Heart left ventricle (tissue), 16 donors: ENCODE measurements around the gene NUDT1. TPM values are rescaled to one million over a fixed set of nuclear protein-coding genes. Genes with fewer than 3 reads are reported as not detected.
A peak's percentile ranks its signal among the peaks of the same experiment; 100 is the strongest.

Source experiments
- ATAC-seq, 4 donors: fragments of 200-7000 bp; cut with Tn5 transposase; one replicate each; pipeline ENCODE4 v1.9.1; 2020 to 2022; ENCODE audit warnings: moderate library complexity in 4 of 4, mild to moderate bottlenecking in 3 of 4, moderate number of reproducible peaks in 1 of 4
- DNase-seq, 5 donors: peaks; one replicate each; pipeline ENCODE4 v3.0.0-alpha.2; 2020
- H3K27ac ChIP-seq, 12 donors: fragments of 200-600 bp; sonication (generic) in 4 of 12; one replicate each; pipeline versions ENCODE4 v1.5.0 to v1.8.0; 2016 to 2022; ENCODE audit warnings: mild to moderate bottlenecking in 2 of 12
- H3K27me3 ChIP-seq, 9 donors: fragments of 200-600 bp; sonication (generic) in 2 of 9; one replicate each; pipeline versions ENCODE4 v1.5.1 to v1.8.0; 2016 to 2022; ENCODE audit warnings: mild to moderate bottlenecking in 3 of 9
- H3K36me3 ChIP-seq, 9 donors: fragments of 200-600 bp; sonication (generic) in 2 of 9; one replicate each; pipeline versions ENCODE4 v1.5.0 to v1.8.0; 2018 to 2022; ENCODE audit warnings: mild to moderate bottlenecking in 2 of 9
- H3K4me1 ChIP-seq, 12 donors: fragments of 200-600 bp; sonication (generic) in 4 of 12; one replicate each; pipeline versions ENCODE4 v1.5.0 to v1.8.0; 2016 to 2022; ENCODE audit warnings: mild to moderate bottlenecking in 3 of 12
- H3K4me3 ChIP-seq, 12 donors: fragments of 200-600 bp; sonication (generic) in 4 of 12; one replicate each; pipeline versions ENCODE4 v1.5.0 to v1.8.0; 2017 to 2022; ENCODE audit warnings: mild to moderate bottlenecking in 9 of 12, moderate library complexity in 4 of 12
- H3K9me3 ChIP-seq, 12 donors: fragments of 200-600 bp; sonication (generic) in 4 of 12; one replicate each; pipeline versions ENCODE4 v1.5.0 to v1.8.0; 2016 to 2022; ENCODE audit warnings: mild to moderate bottlenecking in 1 of 12
- CTCF ChIP-seq, 12 donors: fragments of 200-600 bp; sonication (generic) in 4 of 12; IDR thresholded peaks; one replicate each; pipeline versions ENCODE4 v1.5.0 to v1.8.0; 2018 to 2022; ENCODE audit warnings: antibody characterized with exemption in 12 of 12, mild to moderate bottlenecking in 5 of 12
- POLR2A ChIP-seq, 2 donors: fragments of 450-650 bp; IDR thresholded peaks; one replicate each; pipeline ENCODE4 v1.6.1; 2017; ENCODE audit warnings: antibody characterized with exemption in 2 of 2, mild to moderate bottlenecking in 2 of 2, moderate library complexity in 2 of 2
- WGBS, 4 donors: extraction: QIAGEN DNeasy Blood & Tissue Kit in 2 of 4; methylation state at CpG; one replicate each; pipeline versions ENCODE4 v1.1.5 to v1.1.7; 2013 to 2018; 5-methylcytosine and 5-hydroxymethylcytosine counted together
- intact Hi-C, 10 donors: fragments of 100-400 bp; cut with DNase I; formaldehyde crosslinking; loops; one replicate each; pipeline versions ENCODE4 v1.11.1 to v1.14.2; 2022
- polyA plus RNA-seq, 2 donors: library from polyadenylated mRNA; stranded (reverse); fragments of 200-250 nt; gene quantifications; one replicate each; pipeline ENCODE4 v1.2.3, GENCODE V29; 2013
- total RNA-seq, 9 donors: library from RNA; depleted of rRNA in 2 of 9; stranded (reverse); fragments of >200 nt in 2 of 9; fragmentation: NEBNext Ultra II Directional in 3 of 9; extraction: Animal tissue kit (Norgen Biotek cat#: 25700) in 3 of 9; gene quantifications; one replicate each; pipeline versions ENCODE4 v1.1.0 to v1.2.4, GENCODE V29; 2016 to 2023
- donor health status: ischemic (EF 13 %, LVEDD 7.1; RV severe dilation, severe dysfunction).
- donor health status: healthy with polysubstance abuse.
- donor health status: DM: no; HTN: yes; CAD: no.
- donor health status: DM: no; HTN: no; CAD: no.
- donor health status: ischemic (EF 25% LVEDD 6.9; RV normal size, moderate dysfunction).
- donor health status: ischemic (EF 25% LVEDD 5.7; RV mildly dilated, moderate dysfunction).
- donor health status: healthy.
- donor health status: DM: yes; HTN: yes; CAD: no.
- donor health status: ischemic (EF 35%, LVEDD 5.7; RV mildly dilated, moderate dysfunction).
- donor health status: nonischemic (EF 11% LVEDD 7.7; RV severe dilation, severe dysfunction).
- donor health status: DM: yes; HTN: yes; CAD: no.
- donor health status: PGD.
- donor health status: ischemic (EF 29% LVEDD 5.4; RV normal size, mild dysfunction).
- donor health status: nonischemic (EF 23%, LVEDD 6.1; RV moderate dilation, normal function).

NUDT1 gene
- total and polyA plus RNA-seq, 11 donors: 9.8 to 23.7 (median 16.1) TPM

- H3K4me1 ChIP-seq: peaks cover 2 to 41% (median 22%) of the 10 kb centered on the region in 12 donors
- intact Hi-C loops: loop anchor here in 1 of 10 donors (5.0 kb wide), 1 partner anchor 114 kb away; no protein-coding TSS in a partner anchor
- H3K36me3 ChIP-seq: peaks cover 0 to 52% (median 42%) of the 10 kb centered on the region in 9 donors
- peak in 1 of 12 donors; percentile 8 for TF ChIP-seq CTCF (IDR thresholded peaks at IDR 0.05)
- TF ChIP-seq POLR2A (IDR thresholded peaks at IDR 0.05): peak in 1 of 2 donors; percentile 56
- 0 to 1% (median 0%) methylated on average over 34 to 63 of the region's 63 CpGs for WGBS, 4 donors
- no peaks in the 10 kb centered on the region for H3K9me3 ChIP-seq
- H3K27ac ChIP-seq: peak within 1 kb of the TSS in 11 of 12 donors; percentile 24 to 87 (median 79)
- DNase-seq (peak; percentile 90 to 96 (median 91)), ATAC-seq (peak; percentile 74 to 94 (median 92))
- peak within 1 kb of the TSS; percentile 82 to 100 (median 96) for H3K4me3 ChIP-seq
- no peaks in the 10 kb centered on the region for H3K27me3 ChIP-seq
These were observed 9.1 kb upstream of the NUDT1 start, which contains the start of gene MAD1L1 for GRCh38 chr7:2232766-2233520. TSS of gene MAD1L1 (minus strand) at chr7:2232945. CDS start at chr7:2230133, 2,812 bp downstream.

- Histone ChIP-seq H3K9me3 (no peaks in the 10 kb centered on the region), H3K4me1 (peaks cover 2 to 48% (median 22%) of the 10 kb centered on the region in 12 donors), H3K36me3 (peaks cover 0 to 56% (median 48%) of the 10 kb centered on the region in 9 donors), H3K4me3 (no peak overlapping the region), H3K27me3 (no peaks in the 10 kb centered on the region), H3K27ac (peak overlapping the region in 1 of 12 donors; percentile 15)
- intact Hi-C loops: loop anchor here in 1 of 10 donors (5.0 kb wide), 1 partner anchor 113 kb away; no protein-coding TSS in a partner anchor
- 54 to 73% (median 63%) methylated on average over 3 of the region's 3 CpGs for whole genome bisulfite sequencing, 4 donors
- DNase-seq (no peak), ATAC-seq (no peak)
- TF ChIP-seq CTCF (IDR thresholded peaks at IDR 0.05): no peak
- TF ChIP-seq POLR2A (IDR thresholded peaks at IDR 0.05): no peak
These were observed 8.1 kb upstream of the NUDT1 start for GRCh38 chr7:2233926-2234325.

GRCh38 chr7:2237109-2237602 is 4.9 kb upstream of the NUDT1 start:
- peak in 2 of 4 donors; percentile 27 for ATAC-seq
- WGBS, 4 donors: 82 to 86% (median 85%) methylated on average over 12 of the region's 12 CpGs
- no peaks in the 10 kb centered on the region for H3K27me3 ChIP-seq
- DNase-seq: peak in 4 of 5 donors; percentile 44 to 64 (median 49)
- no peak overlapping the region for H3K4me3 ChIP-seq
- peaks cover 0 to 62% (median 46%) of the 10 kb centered on the region in 9 donors for H3K36me3 ChIP-seq
- TF ChIP-seq CTCF (IDR thresholded peaks at IDR 0.05) (no peak), POLR2A (IDR thresholded peaks at IDR 0.05) (no peak)
- intact Hi-C loops: no loop called here
- H3K9me3 ChIP-seq: no peaks in the 10 kb centered on the region
- peak overlapping the region in 7 of 12 donors; percentile 20 to 88 (median 38) for H3K27ac ChIP-seq
- peaks cover under 1 to 50% (median 19%) of the 10 kb centered on the region in 12 donors for H3K4me1 ChIP-seq

- no peak for DNase-seq
- TF ChIP-seq POLR2A (IDR thresholded peaks at IDR 0.05): no peak
- no peak for TF ChIP-seq CTCF (IDR thresholded peaks at IDR 0.05)
- Histone ChIP-seq H3K4me3 (no peak overlapping the region), H3K9me3 (no peaks in the 10 kb centered on the region), H3K27ac (no peak overlapping the region), H3K4me1 (peaks cover 0 to 51% (median 17%) of the 10 kb centered on the region in 12 donors), H3K36me3 (peaks cover 0 to 58% (median 43%) of the 10 kb centered on the region in 9 donors), H3K27me3 (no peaks in the 10 kb centered on the region)
- WGBS, 4 donors: 95 to 98% (median 96%) methylated on average over 17 of the region's 17 CpGs
- ATAC-seq: no peak
- intact Hi-C loops: no loop called here
These were observed 2.8 kb upstream of the NUDT1 start for GRCh38 chr7:2239242-2239641.
